Fibroblast of the aortic adventitia (primary cell): Measurements from ENCODE around the gene EML1. TPM values are rescaled to one million over a fixed set of nuclear protein-coding genes. Genes with fewer than 3 reads are reported as not detected.

ENCODE experiments used
- DNase-seq: peaks from one replicate; pipeline ENCODE4 v3.0.0-alpha.2; 2010; ENCODE audit warnings: low read depth
- H3K4me3 ChIP-seq: 2 replicates; pipeline ENCODE4 v1.5.1; 2011; ENCODE audit warnings: low read depth, mild to moderate bottlenecking, control low read depth, low read length, moderate library complexity
- total RNA-seq: library from RNA; depleted of rRNA; stranded (reverse); fragments of >200 nt; gene quantifications from 2 replicates; pipeline ENCODE4 v1.2.3, GENCODE V29; 2012; ENCODE audit warnings: low replicate concordance
- TF ChIP-seq, protein P1 (sequence below): IDR thresholded peaks from 2 replicates; pipeline ENCODE4 v1.5.1; 2011; ENCODE audit warnings: mild to moderate bottlenecking, low read length, control low read depth, inconsistent platforms; ENCODE audit not compliant: insufficient read depth

Gene EML1
- total RNA-seq, 1 donor = 80.3 TPM

DNA sequence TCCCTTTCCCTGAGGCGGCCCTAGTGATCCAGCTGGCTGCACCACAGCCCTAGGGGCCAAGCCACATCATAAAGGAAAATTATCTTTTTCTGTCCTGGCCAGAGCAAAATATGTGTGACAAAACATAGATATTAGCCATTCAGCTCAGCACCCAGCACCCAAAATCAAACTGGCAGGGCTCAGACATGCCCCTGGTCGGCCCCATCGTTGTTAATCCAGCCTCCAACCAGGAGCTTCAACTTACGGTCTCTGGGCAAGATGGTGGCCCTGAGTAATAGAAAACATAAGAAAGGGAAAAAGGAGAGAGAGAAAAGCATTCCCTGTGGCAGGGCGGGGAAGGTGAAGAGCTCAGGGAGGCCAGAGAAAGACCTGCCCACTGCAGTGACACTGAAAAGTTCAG is 111.9 kb downstream of the EML1 start:
- H3K4me3 ChIP-seq = no peak overlapping the region
- no peak for DNase-seq
- TF ChIP-seq, protein P1, sequence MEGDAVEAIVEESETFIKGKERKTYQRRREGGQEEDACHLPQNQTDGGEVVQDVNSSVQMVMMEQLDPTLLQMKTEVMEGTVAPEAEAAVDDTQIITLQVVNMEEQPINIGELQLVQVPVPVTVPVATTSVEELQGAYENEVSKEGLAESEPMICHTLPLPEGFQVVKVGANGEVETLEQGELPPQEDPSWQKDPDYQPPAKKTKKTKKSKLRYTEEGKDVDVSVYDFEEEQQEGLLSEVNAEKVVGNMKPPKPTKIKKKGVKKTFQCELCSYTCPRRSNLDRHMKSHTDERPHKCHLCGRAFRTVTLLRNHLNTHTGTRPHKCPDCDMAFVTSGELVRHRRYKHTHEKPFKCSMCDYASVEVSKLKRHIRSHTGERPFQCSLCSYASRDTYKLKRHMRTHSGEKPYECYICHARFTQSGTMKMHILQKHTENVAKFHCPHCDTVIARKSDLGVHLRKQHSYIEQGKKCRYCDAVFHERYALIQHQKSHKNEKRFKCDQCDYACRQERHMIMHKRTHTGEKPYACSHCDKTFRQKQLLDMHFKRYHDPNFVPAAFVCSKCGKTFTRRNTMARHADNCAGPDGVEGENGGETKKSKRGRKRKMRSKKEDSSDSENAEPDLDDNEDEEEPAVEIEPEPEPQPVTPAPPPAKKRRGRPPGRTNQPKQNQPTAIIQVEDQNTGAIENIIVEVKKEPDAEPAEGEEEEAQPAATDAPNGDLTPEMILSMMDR = no peak

DNA sequence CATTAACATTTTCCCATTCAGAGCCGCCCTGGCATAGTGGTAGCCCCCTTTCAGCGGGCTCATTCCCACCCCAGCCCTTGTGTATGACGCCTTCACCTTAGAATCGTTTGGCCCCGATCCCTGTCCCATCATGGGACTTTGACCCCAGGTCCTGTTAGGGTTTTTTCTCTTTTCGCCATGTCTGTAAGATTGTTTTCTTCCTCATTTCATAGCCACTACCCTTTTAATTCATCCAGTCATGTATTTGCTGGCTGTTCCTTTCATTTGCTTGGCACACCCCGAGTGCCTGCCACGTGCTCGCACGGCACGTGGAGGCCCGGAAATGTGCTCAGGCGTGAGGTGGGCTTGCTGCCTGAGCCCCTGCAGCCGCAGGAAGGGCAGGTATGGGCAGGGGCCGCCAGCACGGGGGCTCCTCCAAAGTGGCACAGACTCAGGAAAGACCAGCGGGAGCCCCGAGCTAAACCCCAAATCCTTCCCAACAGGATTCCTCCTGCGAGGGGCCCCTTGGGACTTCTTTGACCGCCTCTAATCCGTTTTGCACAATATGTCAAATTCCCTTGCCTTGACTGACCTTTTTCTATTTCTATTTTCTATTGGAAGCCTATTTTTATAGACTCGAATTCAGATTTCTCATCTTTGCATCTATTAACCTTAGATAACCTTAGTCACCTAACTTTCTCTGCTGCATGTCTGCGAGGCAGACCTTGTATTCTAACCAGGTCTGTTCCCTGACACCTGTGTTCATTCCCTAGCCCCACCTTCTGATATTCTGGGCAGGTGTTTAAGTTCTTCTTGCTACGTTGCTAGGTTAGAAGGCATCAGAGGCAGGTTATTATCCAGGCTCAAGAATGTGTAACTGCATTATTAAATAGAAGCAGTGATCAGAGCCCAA is 114.8 kb downstream of the EML1 start:
- DNase-seq = no peak
- TF ChIP-seq, protein P1 = no peak
- no peak overlapping the region for H3K4me3 ChIP-seq

- TF ChIP-seq, protein P1 = no peak
- DNase-seq = no peak
- no peak overlapping the region for H3K4me3 ChIP-seq
Measured at GRCh38 chr14:99908653-99909250, 115.5 kb downstream of the EML1 start.

- no peak overlapping the region for H3K4me3 ChIP-seq
- TF ChIP-seq, protein P1 = no peak
- DNase-seq = no peak
Measured at GRCh38 chr14:99909513-99910064, 116.4 kb downstream of the EML1 start.

DNA sequence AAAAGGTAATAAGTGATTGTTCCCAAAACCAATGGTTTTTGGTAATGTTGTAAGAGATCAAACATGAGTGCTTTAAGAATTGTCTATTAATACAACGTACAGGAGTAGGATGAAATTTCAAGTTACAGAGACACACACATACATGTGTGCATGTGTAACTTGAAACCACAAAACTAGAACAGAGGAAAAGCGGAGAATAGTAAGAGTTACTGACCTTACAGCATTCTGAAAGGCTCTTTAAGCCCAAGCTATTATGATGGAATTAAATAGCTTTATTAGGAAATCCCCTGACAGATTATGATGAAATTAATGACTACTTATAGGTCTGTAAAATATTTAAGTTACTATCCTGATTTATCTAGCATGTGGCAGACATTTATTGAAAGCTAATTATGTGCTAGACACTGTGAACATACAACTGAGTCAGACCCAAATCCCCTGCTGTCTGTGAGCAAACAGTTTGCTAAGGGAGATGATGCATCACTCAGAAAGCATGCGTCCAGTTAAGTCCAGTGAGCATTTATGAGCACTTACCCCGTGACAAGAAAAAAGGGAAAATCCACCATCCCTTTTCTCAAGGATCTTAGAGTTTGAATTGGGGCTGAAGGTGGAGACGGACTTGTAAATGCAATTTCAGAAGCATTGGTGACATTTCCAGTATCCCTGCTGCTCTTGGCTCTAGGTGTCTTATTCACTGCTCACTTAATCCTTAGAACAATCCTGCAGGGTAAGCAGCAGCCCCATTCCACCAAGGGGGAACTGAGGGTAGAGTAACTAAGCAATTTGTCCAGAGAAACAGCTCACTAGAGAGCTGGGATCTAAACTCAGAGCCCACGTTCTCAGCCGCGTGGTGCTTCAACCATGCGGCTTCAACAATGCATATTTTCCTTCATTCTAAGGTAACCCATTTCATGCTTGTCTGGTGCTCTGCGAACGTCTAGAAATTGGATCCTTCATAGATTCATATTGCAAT is 117.4 kb downstream of the EML1 start:
- TF ChIP-seq, protein P1 = no peak
- no peak overlapping the region for H3K4me3 ChIP-seq
- peak; percentile 81 for DNase-seq

DNA sequence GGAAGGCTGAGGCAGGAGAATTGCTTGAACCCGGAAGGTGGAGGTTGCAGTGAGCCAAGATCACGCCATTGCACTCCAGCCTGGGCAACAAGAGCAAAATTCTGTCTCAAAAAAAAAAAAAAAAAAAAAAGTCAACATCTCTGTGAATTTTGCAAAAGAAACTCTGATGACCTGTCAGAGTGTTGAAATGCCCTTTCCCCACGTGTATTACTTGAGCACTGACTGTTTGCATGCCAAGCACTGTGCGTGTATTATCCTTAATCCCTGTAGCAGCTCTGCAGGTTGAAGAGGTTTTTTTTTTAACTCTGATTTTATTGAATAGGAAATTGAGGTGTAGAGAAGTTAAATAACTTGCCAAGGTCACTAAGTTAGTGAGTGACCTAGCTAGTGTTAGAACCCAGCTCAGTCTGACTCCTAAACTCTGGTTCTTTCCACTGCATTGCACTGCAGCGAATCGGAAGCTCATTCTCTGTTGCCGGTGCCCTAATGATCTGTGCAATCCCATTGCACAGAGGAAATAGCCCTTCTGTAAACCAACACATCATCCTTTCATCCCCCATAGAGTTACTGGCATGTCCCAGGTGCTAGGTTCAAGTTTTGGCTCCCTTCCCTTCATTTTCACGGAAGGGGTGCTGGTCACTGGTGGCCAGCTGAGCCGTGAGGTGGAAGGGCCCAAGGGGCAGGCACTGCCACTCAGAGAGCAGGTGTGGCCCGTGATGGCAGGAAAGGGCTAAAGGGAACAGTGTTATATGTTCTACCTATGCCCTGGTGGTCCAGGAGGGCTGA is 122.3 kb downstream of the EML1 start:
- H3K4me3 ChIP-seq = no peak overlapping the region
- TF ChIP-seq, protein P1 = no peak

More for the DNA sequence above, 122.3 kb downstream of the EML1 start:
- DNase-seq = no peak
